ENCODE results near the gene EPS15.

GRCh38 chr1:51506537-51506936 lies 12.5 kb downstream of the EPS15 start:
- TF ChIP-seq AHR (CRISPR knock-in tag; IDR thresholded peaks at IDR 0.05) (no peak), CTCF (CRISPR knock-in tag; IDR thresholded peaks at IDR 0.05) (no peak), JUNB (CRISPR knock-in tag; IDR thresholded peaks at IDR 0.05; ENCODE audit: borderline replicate concordance) (no peak), SMAD3 (CRISPR knock-in tag; IDR thresholded peaks at IDR 0.05) (no peak), FOXM1 (CRISPR knock-in tag; IDR thresholded peaks at IDR 0.05) (no peak), PCBP1 (IDR thresholded peaks at IDR 0.05; ENCODE audit: borderline replicate concordance, low read depth, low read length) (no peak)
